Forelimb muscle (tissue), 1 donor: ENCODE measurements around the gene OR52A5. TPM values are rescaled to one million over a fixed set of nuclear protein-coding genes. Genes with fewer than 3 reads are reported as not detected.
A peak's percentile ranks its signal among the peaks of the same experiment; 100 is the strongest.
"Not testable (repeated sequence)": the region's sequence is repeated elsewhere in the genome, so short reads cannot be mapped to it uniquely, and the experiment has no call there.

Experiments
- DNase-seq: peaks from one replicate; pipeline ENCODE4 v3.0.0-alpha.2; 2013; ENCODE audit warnings: low read depth
- polyA plus RNA-seq: library from polyadenylated mRNA; unstranded; fragments of 120-200 nt; gene quantifications from one replicate; pipeline ENCODE4 v1.2.1, GENCODE V29; 2013; ENCODE audit not compliant: insufficient read length

The OR52A5 gene
- polyA plus RNA-seq, result not detected

GRCh38 chr11:5137996-5138395 is at the start of gene OR52A5:
OR52A5 (minus strand) TSS chr11:5138356; CDS start chr11:5132642, 5,714 bp downstream.
- no peak for DNase-seq

- DNase-seq, result no peak
Measured at GRCh38 chr11:5178046-5178837, 40.1 kb upstream of the OR52A5 start.

- no peak for DNase-seq
Measured at GRCh38 chr11:5174934-5175333, 36.8 kb upstream of the OR52A5 start.

- DNase-seq, result no peak
Measured at GRCh38 chr11:5171856-5172255, 33.7 kb upstream of the OR52A5 start.

GRCh38 chr11:5165898-5166297 is 27.7 kb upstream of the OR52A5 start:
- not testable (repeated sequence) for DNase-seq

- not testable (repeated sequence) for DNase-seq
Measured at GRCh38 chr11:5164807-5165206, 26.7 kb upstream of the OR52A5 start.

- not testable (repeated sequence) for DNase-seq
Measured at GRCh38 chr11:5161045-5161444, 22.9 kb upstream of the OR52A5 start.

- DNase-seq, result not testable (repeated sequence)
Measured at GRCh38 chr11:5160217-5160616, 22.1 kb upstream of the OR52A5 start.

GRCh38 chr11:5159806-5160205 is 21.6 kb upstream of the OR52A5 start:
- DNase-seq, result no peak

GRCh38 chr11:5154657-5155056 is 16.5 kb upstream of the OR52A5 start, which contains the start of gene OR52A1:
OR52A1 (minus strand) TSS chr11:5154757; CDS start chr11:5152369, 2,388 bp downstream.
- no peak for DNase-seq

GRCh38 chr11:5153574-5154431 is 15.6 kb upstream of the OR52A5 start:
- no peak for DNase-seq

GRCh38 chr11:5151713-5152153 is 13.6 kb upstream of the OR52A5 start:
- DNase-seq, result no peak

GRCh38 chr11:5144206-5144605 is 6.0 kb upstream of the OR52A5 start:
- DNase-seq, result not testable (repeated sequence)

GRCh38 chr11:5137014-5137413 is 1.1 kb downstream of the OR52A5 start:
- no peak for DNase-seq

- no peak for DNase-seq
Measured at GRCh38 chr11:5136261-5136660, 1.9 kb downstream of the OR52A5 start.

GRCh38 chr11:5131584-5132335 is 6.4 kb downstream of the OR52A5 start:
- DNase-seq, result no peak

GRCh38 chr11:5129457-5129877 is 8.7 kb downstream of the OR52A5 start:
- no peak for DNase-seq

GRCh38 chr11:5124891-5125620 is 13.1 kb downstream of the OR52A5 start:
- no peak for DNase-seq

- peak; percentile 19 for DNase-seq
Measured at GRCh38 chr11:5123802-5124521, 14.2 kb downstream of the OR52A5 start.

GRCh38 chr11:5118893-5119292 is 19.3 kb downstream of the OR52A5 start:
- DNase-seq, result no peak
